K562 (cell line): Measurements from ENCODE around the gene LHCGR. TPM values are rescaled to one million over a fixed set of nuclear protein-coding genes. Genes with fewer than 3 reads are reported as not detected.

Source experiments
- ATAC-seq: fragments of 200-7000 bp; cut with Tn5 transposase; 3 replicates; pipeline ENCODE4 v1.9.1; 2020; ENCODE audit warnings: moderate library complexity
- BruUV-seq: library from RNA; stranded (reverse); fragments of 400-500 nt; replicated peaks from 2 replicates; lab custom pipeline; 2021; lab: Mats Ljungman, UMichigan
- CTCF ChIA-PET: fragments of 300-600 bp; formaldehyde crosslinking; extraction: SDS; loops from one replicate; lab custom pipeline; 2021; ENCODE audit warnings: low intra/inter-chr PET ratio; lab: Yijun Ruan, JAX
- POLR2A ChIA-PET: fragments of 300-600, 350-650 bp; sonication (Branson Sonifier 250); formaldehyde crosslinking; extraction: SDS; loops from one replicate; lab custom pipeline; 2021; ENCODE audit warnings: antibody characterized with exemption, inconsistent platforms; lab: Yijun Ruan, JAX
- DNase-seq, 4 experiments: peaks; one replicate each; pipeline versions ENCODE4 v3.0.0 to v3.0.0-alpha.2; 2011 to 2018; ENCODE audit warnings: low spot score in 3 of 4, mixed read lengths in 3 of 4; ENCODE audit errors: extremely low read depth in 1 of 4
- FAIRE-seq: peaks from 2 replicates; lab custom pipeline; 2011; peaks lifted over from hg19 to GRCh38; lab: Jason Lieb, UNC
- H2AFZ ChIP-seq: 2 replicates; pipeline ENCODE4 v1.6.0; 2011; ENCODE audit warnings: low read depth, low read length, control low read depth, inconsistent platforms
- H3K27ac ChIP-seq: fragments of 200-600 bp; 3 replicates; pipeline ENCODE4 v1.8.0; 2011; ENCODE audit warnings: low read depth, mild to moderate bottlenecking, control low read depth, inconsistent platforms, low read length, moderate library complexity, mixed read lengths; ENCODE audit errors: extremely low read depth
- H3K27me3 ChIP-seq, 2 experiments: fragments of 300-600 bp in 1 of 2; 2 replicates in 1 of 2; 3 replicates in 1 of 2; pipeline versions ENCODE4 v1.6.0 to v1.8.0; 2011; ENCODE audit warnings: inconsistent platforms in 2 of 2, low read length in 2 of 2, mild to moderate bottlenecking in 1 of 2, mixed read lengths in 1 of 2, moderate library complexity in 1 of 2; ENCODE audit not compliant: control insufficient read depth in 2 of 2, insufficient read depth in 2 of 2
- H3K36me3 ChIP-seq: fragments of 300-600 bp; 3 replicates; pipeline ENCODE4 v1.8.0; 2011; ENCODE audit warnings: mild to moderate bottlenecking, low read length, inconsistent platforms; ENCODE audit not compliant: control insufficient read depth, insufficient read depth
- H3K4me1 ChIP-seq, 2 experiments: fragments of 200-600 bp in 1 of 2; replicated peaks in 1 of 2; 2 replicates in 1 of 2; 3 replicates in 1 of 2; pipeline versions ENCODE4 v1.5.1 to v1.8.0; 2011; ENCODE audit warnings: inconsistent platforms in 2 of 2, low read length in 2 of 2, mild to moderate bottlenecking in 1 of 2, mixed read lengths in 1 of 2, moderate library complexity in 1 of 2; ENCODE audit not compliant: control insufficient read depth in 2 of 2, insufficient read depth in 2 of 2
- H3K4me2 ChIP-seq: 2 replicates; pipeline ENCODE4 v1.6.1; 2011; ENCODE audit warnings: low read length, control low read depth, inconsistent platforms, mixed read lengths; ENCODE audit not compliant: insufficient read depth
- H3K4me3 ChIP-seq: fragments of 200-600 bp; sonication (generic), shearing (Covaris generic); 2 replicates; pipeline ENCODE4 v1.5.1; 2016; ENCODE audit warnings: control low read depth, inconsistent platforms
- H3K79me2 ChIP-seq: fragments of 200-600 bp; 3 replicates; pipeline ENCODE4 v1.8.0; 2011; ENCODE audit warnings: low read length, inconsistent platforms; ENCODE audit not compliant: control insufficient read depth, insufficient read depth
- H3K9ac ChIP-seq, 2 experiments: 2 replicates each; pipeline versions ENCODE4 v1.6.0 to v1.6.1; 2011; ENCODE audit warnings: low read depth in 2 of 2, low read length in 2 of 2, control low read depth in 1 of 2, inconsistent platforms in 1 of 2, mild to moderate bottlenecking in 1 of 2, mixed read lengths in 1 of 2; ENCODE audit not compliant: insufficient read depth in 1 of 2
- H3K9me1 ChIP-seq: one replicate; pipeline ENCODE4 v1.6.0; 2011; ENCODE audit warnings: inconsistent platforms, mild to moderate bottlenecking, low read length, moderate library complexity; ENCODE audit not compliant: control insufficient read depth, insufficient read depth
- H3K9me3 ChIP-seq: replicated peaks from 2 replicates; pipeline ENCODE4 v1.5.1; 2011; ENCODE audit warnings: low read depth, low read length, inconsistent platforms; ENCODE audit not compliant: control insufficient read depth, insufficient read depth
- H4K20me1 ChIP-seq: replicated peaks from 2 replicates; pipeline ENCODE4 v1.6.1; 2011; ENCODE audit warnings: low read length, inconsistent platforms, mixed read lengths; ENCODE audit not compliant: control insufficient read depth, insufficient read depth
- CBX2 ChIP-seq: fragments of 200-600 bp; sonication (generic); IDR thresholded peaks from one replicate; pipeline ENCODE4 v1.6.1; 2012; ENCODE audit warnings: mild to moderate bottlenecking, low read length, inconsistent platforms; ENCODE audit not compliant: insufficient read depth, poor library complexity, severe bottlenecking
- CC2D1A ChIP-seq: fragments of 450-650 bp; IDR thresholded peaks from 2 replicates; pipeline ENCODE4 v1.6.1; 2017; ENCODE audit warnings: mild to moderate bottlenecking
- COPS2 ChIP-seq: fragments of 450-650 bp; conservative IDR thresholded peaks from 2 replicates; pipeline ENCODE4 v1.6.1; 2016; ENCODE audit warnings: mild to moderate bottlenecking, moderate library complexity
- ETV1 ChIP-seq: fragments of 450-650 bp; conservative IDR thresholded peaks from 2 replicates; pipeline ENCODE4 v1.6.1; 2016; ENCODE audit warnings: missing genetic modification characterization, control low read depth, low read depth, missing compliant biosample characterization
- LARP7 ChIP-seq: fragments of 450-650 bp; IDR thresholded peaks from 2 replicates; pipeline ENCODE4 v1.6.1; 2016
- NR2C2 ChIP-seq, 2 experiments: fragments of 200-800 bp in 1 of 2; sonication (Bioruptor generic) in 1 of 2; sonication (generic) in 1 of 2; formaldehyde crosslinking in 1 of 2; IDR thresholded peaks; 2 replicates each; pipeline versions ENCODE4 v1.6.1 to v1.8.0; 2016 to 2022; ENCODE audit warnings: mild to moderate bottlenecking in 1 of 2, missing compliant biosample characterization in 1 of 2, missing genetic modification characterization in 1 of 2, missing genetic modification reagents in 1 of 2
- POLR2A ChIP-seq: fragments of 450-650 bp; conservative IDR thresholded peaks from 2 replicates; pipeline ENCODE4 v1.6.1; 2016
- SIN3A ChIP-seq, 2 experiments: fragments of 150-350 bp in 1 of 2; IDR thresholded peaks; 2 replicates each; pipeline ENCODE4 v1.6.1; 2011 to 2016; ENCODE audit warnings: borderline replicate concordance in 2 of 2, low read depth in 2 of 2, low read length in 2 of 2, mild to moderate bottlenecking in 2 of 2, moderate library complexity in 2 of 2; ENCODE audit not compliant: control insufficient read depth in 1 of 2
- SMARCE1 ChIP-seq: fragments of 450-650 bp; IDR thresholded peaks from 2 replicates; pipeline ENCODE4 v1.7.1; 2016; ENCODE audit warnings: mild to moderate bottlenecking
- SRF ChIP-seq, 2 experiments: fragments of 250-450, 450-650 bp in 1 of 2; sonication (Bioruptor Pico) in 1 of 2; sonication (generic) in 1 of 2; formaldehyde crosslinking; IDR thresholded peaks; 2 replicates each; pipeline versions ENCODE4 v1.5.0 to v1.5.1; 2020 to 2022; ENCODE audit warnings: mild to moderate bottlenecking in 1 of 2, missing genetic modification reagents in 1 of 2
- SUPT5H ChIP-seq: fragments of 450-650 bp; IDR thresholded peaks from 2 replicates; pipeline ENCODE4 v1.6.1; 2016
- TEAD2 ChIP-seq: fragments of 450-650 bp; IDR thresholded peaks from 2 replicates; pipeline ENCODE4 v1.6.1; 2016; ENCODE audit warnings: missing genetic modification characterization, control low read depth, missing compliant biosample characterization
- ZC3H8 ChIP-seq: fragments of 450-650 bp; IDR thresholded peaks from 2 replicates; pipeline ENCODE4 v1.6.1; 2017
- ZKSCAN8 ChIP-seq: fragments of 200-800 bp; sonication (Bioruptor generic); IDR thresholded peaks from 2 replicates; pipeline ENCODE4 v1.6.1; 2016; ENCODE audit warnings: missing genetic modification characterization, missing compliant biosample characterization
- ZNF311 ChIP-seq: fragments of 250-450 bp; sonication (Bioruptor Pico); IDR thresholded peaks from 2 replicates; pipeline ENCODE4 v1.4.0; 2020; ENCODE audit warnings: mild to moderate bottlenecking, moderate library complexity
- ZNF764 ChIP-seq: fragments of 250-450 bp; sonication (Bioruptor Pico); IDR thresholded peaks from 2 replicates; pipeline ENCODE4 v1.4.0; 2020; ENCODE audit warnings: low read depth, mild to moderate bottlenecking, moderate library complexity
- WGBS: fragments of 100-300 bp; shearing (Covaris generic); methylation state at CpG from one replicate; pipeline ENCODE4 v1.1.6; 2016; ENCODE audit warnings: low coverage, mixed read lengths; ENCODE audit not compliant: insufficient coverage; ENCODE audit errors: missing lambda C conversion rate; 5-methylcytosine and 5-hydroxymethylcytosine counted together
- in situ Hi-C: fragments of 300-500 bp; cut with MboI; formaldehyde crosslinking; loops from 4 replicates; pipeline ENCODE4 v1.15.0; 2018; ENCODE audit warnings: inconsistent platforms, mixed read lengths
- intact Hi-C: fragments of 100-400 bp; cut with micrococcal nuclease; formaldehyde crosslinking; loops from 2 replicates; pipeline ENCODE4 v1.14.2; 2022
- polyA plus RNA-seq, 8 experiments: library from polyadenylated mRNA; depleted of rRNA in 4 of 8; stranded (reverse) in 5 of 8; unstranded in 3 of 8; fragments of >200 nt; fragmentation: Nextera tagmentation in 2 of 8; fragmentation: Illumina TruSeq in 1 of 8; extraction: Ambion mirVana in 2 of 8; extraction: Trizol in 1 of 8; gene quantifications; 2 replicates each; pipeline versions ENCODE4 v1.2.1 to v1.2.3, GENCODE V29; 2011 to 2014; ENCODE audit warnings: inconsistent platforms in 1 of 8, missing spikeins in 1 of 8
- total RNA-seq, 7 experiments: library from RNA; depleted of rRNA in 6 of 7; stranded (reverse); fragments of >200 nt in 6 of 7; fragmentation: Illumina TruSeq in 2 of 7; extraction: Trizol in 2 of 7; gene quantifications; 2 replicates each; pipeline versions ENCODE4 v1.2.1 to v1.2.3, GENCODE V29; 2011 to 2021; ENCODE audit warnings: low replicate concordance in 1 of 7

Gene LHCGR
- total and polyA plus RNA-seq, 9 of the 15 experiments (the other 6 are each of a cell fraction or from before 2014, with no cell fraction given), result not detected

DNA sequence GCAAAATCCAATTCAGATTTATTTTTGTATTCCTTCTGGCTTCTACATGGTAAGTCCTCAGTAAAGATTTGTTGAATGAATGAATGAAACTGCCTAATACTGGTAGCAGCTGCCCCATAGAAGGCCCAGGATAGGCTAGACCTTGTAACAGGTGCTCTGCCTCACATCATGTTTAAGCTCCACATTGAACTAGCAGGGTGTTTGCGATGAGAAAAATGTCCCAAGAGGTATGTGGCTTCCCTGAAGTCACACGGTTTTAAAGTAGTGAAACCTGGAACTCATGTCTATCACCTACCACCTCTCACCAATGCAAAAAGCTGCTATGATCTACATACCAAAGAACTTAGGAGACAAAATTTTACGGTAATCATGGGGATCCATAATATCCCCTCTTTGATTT lies 765 bp upstream of the LHCGR start:
- FAIRE-seq, result no peak
- no peaks in the 10 kb centered on the region for H3K79me2 ChIP-seq
- in situ Hi-C loops, result no loop called here
- peaks cover 2 to 10% of the 10 kb centered on the region in 2 experiments; a peak in 3 of 5 replicates for H3K27me3 ChIP-seq
- H3K27ac ChIP-seq, result no peak overlapping the region
- no peak overlapping the region for H3K4me3 ChIP-seq
- no peaks in the 10 kb centered on the region for H3K9me3 ChIP-seq
- ATAC-seq, result no peak
- no peaks in the 10 kb centered on the region; the same call in 1 of the 2 replicates for H4K20me1 ChIP-seq
- peaks cover 0 to 6% of the 10 kb centered on the region in 2 experiments; a peak in 2 of 5 replicates for H3K4me1 ChIP-seq
- no peak for DNase-seq
- H3K9me1 ChIP-seq, result no peaks in the 10 kb centered on the region
- 1% methylated on average over 3 of the region's 3 CpGs for WGBS
- no TSS peak for BruUV-seq
- intact Hi-C loops, result no loop called here
- no peak overlapping the region for H3K9ac ChIP-seq
- no peaks in the 10 kb centered on the region for H3K36me3 ChIP-seq
- no peak overlapping the region for H3K4me2 ChIP-seq
- POLR2A ChIA-PET, result no interaction called here
- H2AFZ ChIP-seq, result no peak overlapping the region
- TF ChIP-seq CBX2, result no peak
- TF ChIP-seq SUPT5H, result no peak
- TF ChIP-seq LARP7, result no peak
- no peak for TF ChIP-seq ZNF764 (CRISPR knock-in tag)
- TF ChIP-seq SMARCE1, result no peak
- TF ChIP-seq ZNF311 (CRISPR knock-in tag), result no peak
- TF ChIP-seq ZC3H8, result no peak
- no peak for TF ChIP-seq SRF (CRISPR knock-in tag; IDR thresholded peaks at IDR 0.05)
- no peak for TF ChIP-seq SIN3A (IDR thresholded peaks at IDR 0.05; ENCODE audit: borderline replicate concordance in 2 of 2, control insufficient read depth in 1 of 2, low read depth in 2 of 2, low read length in 2 of 2)
- TF ChIP-seq CC2D1A, result no peak
- TF ChIP-seq POLR2A, result no peak
- TF ChIP-seq NR2C2 (CRISPR knock-in tag; IDR thresholded peaks at IDR 0.05), result no peak
- TF ChIP-seq NR2C2 (tag; IDR thresholded peaks at IDR 0.05), result no peak
- TF ChIP-seq TEAD2, result no peak
- no peak for TF ChIP-seq ETV1 (tag)
- no peak for TF ChIP-seq ZKSCAN8 (CRISPR knock-in tag)
- no peak for TF ChIP-seq COPS2
- CTCF ChIA-PET, result no interaction called here
